Neural cell (in vitro differentiated cells): ENCODE measurements around the gene WNT5B.

Experiments used
- CTCF ChIP-seq: fragments of 450-650 bp; IDR thresholded peaks from 2 replicates; pipeline ENCODE4 v1.5.1; 2014; ENCODE audit warnings: antibody characterized with exemption, mild to moderate bottlenecking, moderate library complexity; ENCODE audit not compliant: poor library complexity, severe bottlenecking
- EP300 ChIP-seq: fragments of 450-650 bp; conservative IDR thresholded peaks from 2 replicates; pipeline ENCODE4 v1.6.1; 2014; ENCODE audit warnings: antibody characterized with exemption, mild to moderate bottlenecking, moderate library complexity; ENCODE audit not compliant: poor library complexity, severe bottlenecking
- EZH2 ChIP-seq: fragments of 200-600, 300-800 bp; shearing (Covaris generic), sonication (generic); IDR thresholded peaks from 2 replicates; pipeline ENCODE4 v1.6.1; 2014; ENCODE audit warnings: antibody characterized with exemption, low read length, borderline replicate concordance, mild to moderate bottlenecking; ENCODE audit not compliant: insufficient read depth, poor library complexity, severe bottlenecking
- MXI1 ChIP-seq: fragments of 450-650 bp; conservative IDR thresholded peaks from 2 replicates; pipeline ENCODE4 v1.6.1; 2014; ENCODE audit warnings: antibody characterized with exemption, mild to moderate bottlenecking; ENCODE audit not compliant: poor library complexity, severe bottlenecking
- POLR2AphosphoS5 ChIP-seq: IDR thresholded peaks from 2 replicates; pipeline ENCODE4 v1.6.1; 2012
- REST ChIP-seq: IDR thresholded peaks from 2 replicates; pipeline ENCODE4 v1.6.1; 2012; ENCODE audit warnings: borderline replicate concordance
- SMC3 ChIP-seq: fragments of 450-650 bp; conservative IDR thresholded peaks from 2 replicates; pipeline ENCODE4 v1.6.1; 2014; ENCODE audit warnings: antibody characterized with exemption, mild to moderate bottlenecking, moderate library complexity; ENCODE audit not compliant: poor library complexity

- TF ChIP-seq CTCF (no peak), EZH2 (no peak), POLR2AphosphoS5 (no peak), SMC3 (no peak), MXI1 (no peak), EP300 (no peak), REST (no peak)
Measured at GRCh38 chr12:1580526-1580925, 48.5 kb upstream of the WNT5B start.
